Upper lobe of left lung (tissue), 6 donors: Measurements from ENCODE around the gene ARHGEF19. TPM values are rescaled to one million over a fixed set of nuclear protein-coding genes. Genes with fewer than 3 reads are reported as not detected.
"Not testable (repeated sequence)": the region's sequence is repeated elsewhere in the genome, so short reads cannot be mapped to it uniquely, and the experiment has no call there.

ENCODE experiments used
- ATAC-seq, 2 donors: fragments of 200-7000 bp; cut with Tn5 transposase; one replicate each; pipeline ENCODE4 v1.9.1; 2022; ENCODE audit warnings: mild to moderate bottlenecking in 2 of 2, moderate library complexity in 2 of 2; ENCODE audit not compliant: low FRiP score in 2 of 2
- DNase-seq, 2 donors: peaks; one replicate each; pipeline ENCODE4 v3.0.0-alpha.2; 2019 to 2020
- H3K27ac ChIP-seq, 4 donors: fragments of 200-600 bp; sonication (generic); one replicate each; pipeline ENCODE4 v1.5.1; 2016 to 2019
- H3K27me3 ChIP-seq, 4 donors: fragments of 200-600 bp; sonication (generic); one replicate each; pipeline ENCODE4 v1.5.1; 2017 to 2019
- H3K36me3 ChIP-seq, 4 donors: fragments of 200-600 bp; sonication (generic); one replicate each; pipeline ENCODE4 v1.5.1; 2016 to 2019
- H3K4me1 ChIP-seq, 4 donors: fragments of 200-600 bp; sonication (generic); one replicate each; pipeline ENCODE4 v1.5.1; 2018 to 2019
- H3K4me3 ChIP-seq, 4 donors: fragments of 200-600 bp; sonication (generic); one replicate each; pipeline ENCODE4 v1.5.1; 2017 to 2019; ENCODE audit warnings: mild to moderate bottlenecking in 2 of 4, moderate library complexity in 1 of 4
- H3K9me3 ChIP-seq, 4 donors: fragments of 200-600 bp; sonication (generic); one replicate each; pipeline ENCODE4 v1.5.1; 2018 to 2019
- EP300 ChIP-seq, 4 donors: sonication (generic); formaldehyde crosslinking; IDR thresholded peaks; one replicate each; pipeline ENCODE4 v1.5.1; 2017; ENCODE audit warnings: antibody characterized with exemption in 4 of 4, control low read depth in 2 of 4
- POLR2A ChIP-seq, 4 donors: fragments of 450-650 bp; IDR thresholded peaks; one replicate each; pipeline ENCODE4 v1.5.1; 2016 to 2017; ENCODE audit warnings: antibody characterized with exemption in 4 of 4, mild to moderate bottlenecking in 2 of 4
- POLR2AphosphoS5 ChIP-seq, 2 donors: sonication (generic); formaldehyde crosslinking; IDR thresholded peaks; one replicate each; pipeline ENCODE4 v1.5.1; 2017; ENCODE audit warnings: antibody characterized with exemption in 2 of 2
- WGBS, 2 donors: methylation state at CpG; one replicate each; pipeline ENCODE4 v1.1.5; 2017 to 2018; 5-methylcytosine and 5-hydroxymethylcytosine counted together
- total RNA-seq, 6 donors: library from RNA; depleted of rRNA in 4 of 6; stranded (reverse); fragments of >200 nt in 4 of 6; gene quantifications; one replicate each; pipeline versions ENCODE4 v1.1.0 to v1.2.1, GENCODE V29; 2016 to 2021
- TF ChIP-seq, protein P1 (sequence below), 6 experiments: fragments of 450-650 bp in 4 of 6; fragments of 200-600 bp in 2 of 6; sonication (generic) in 2 of 6; IDR thresholded peaks; one replicate each; pipeline ENCODE4 v1.5.1; 2016 to 2019; ENCODE audit warnings: antibody characterized with exemption in 6 of 6
- donor health status: DM: no; HTN: no; CAD: no; lungs with moderate emphysema.
- donor health status: DM: no; HTN: yes; CAD: no; lungs with severe emphysema.

The ARHGEF19 gene
- total RNA-seq, 6 donors from 2014 or later: 3.5 to 70.2 (median 12.6) TPM

DNA sequence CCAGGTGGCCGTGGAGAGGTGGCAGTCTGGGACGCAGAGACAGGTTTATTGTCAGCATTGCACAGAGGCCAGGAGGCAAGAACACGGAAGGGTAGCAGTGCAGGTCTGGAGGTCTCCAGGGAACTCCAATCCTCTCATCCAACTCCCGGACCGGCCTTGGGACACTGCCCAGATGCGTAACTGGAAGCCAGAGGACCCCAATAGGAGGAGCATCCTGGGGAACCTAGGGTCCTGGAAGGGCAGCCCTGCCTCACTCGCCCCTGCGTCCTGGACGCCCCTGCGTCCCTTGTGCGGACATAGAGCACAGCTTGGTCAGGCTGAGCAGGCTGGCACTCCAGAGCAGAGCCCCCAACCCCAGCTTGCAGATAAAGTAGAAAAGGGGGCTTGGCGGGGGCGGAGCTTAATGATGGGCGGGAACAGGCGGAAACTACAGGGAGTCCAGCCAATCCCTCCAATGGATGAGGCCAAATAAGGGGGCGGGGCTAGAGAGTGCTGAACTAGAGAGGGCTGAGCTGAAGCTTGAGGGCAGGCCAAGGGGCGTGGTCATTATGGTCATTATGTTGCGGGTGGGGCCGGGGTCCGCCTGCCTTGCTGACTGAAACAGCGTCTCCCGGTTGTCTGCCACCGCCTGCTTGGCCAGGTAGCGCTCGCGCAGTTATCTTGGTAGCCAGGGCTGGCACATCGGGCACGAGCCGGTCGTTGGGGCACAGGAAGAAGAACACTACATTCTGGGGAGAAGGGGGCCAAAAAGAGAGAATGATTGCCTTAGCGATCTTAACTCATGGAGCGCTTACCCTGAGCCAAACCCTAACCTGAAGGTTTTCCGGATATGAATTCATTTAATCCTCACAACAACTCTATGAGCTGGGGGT lies 3.7 kb upstream of the ARHGEF19 start:
- 18 to 26% methylated on average over 22 to 33 of the region's 33 CpGs for WGBS, 2 donors
- peak; percentile 82 to 87 for ATAC-seq
- TF ChIP-seq POLR2AphosphoS5 (IDR thresholded peaks at IDR 0.05) (peak in 1 of 2 donors; percentile 60), POLR2A (IDR thresholded peaks at IDR 0.05) (peak in 2 of 4 donors; percentile 38 to 66), EP300 (IDR thresholded peaks at IDR 0.05) (no peak)
- peak overlapping the region in 3 of 4 donors; percentile 68 to 85 (median 77) for H3K27ac ChIP-seq
- peak; percentile 76 to 95 for DNase-seq
- H3K9me3 ChIP-seq: no peaks in the 10 kb centered on the region
- H3K4me1 ChIP-seq: peaks cover 17 to 32% (median 21%) of the 10 kb centered on the region in 4 donors
- H3K27me3 ChIP-seq: no peaks in the 10 kb centered on the region
- no peaks in the 10 kb centered on the region for H3K36me3 ChIP-seq
- H3K4me3 ChIP-seq: peak overlapping the region; percentile 48 to 61 (median 60)

DNA sequence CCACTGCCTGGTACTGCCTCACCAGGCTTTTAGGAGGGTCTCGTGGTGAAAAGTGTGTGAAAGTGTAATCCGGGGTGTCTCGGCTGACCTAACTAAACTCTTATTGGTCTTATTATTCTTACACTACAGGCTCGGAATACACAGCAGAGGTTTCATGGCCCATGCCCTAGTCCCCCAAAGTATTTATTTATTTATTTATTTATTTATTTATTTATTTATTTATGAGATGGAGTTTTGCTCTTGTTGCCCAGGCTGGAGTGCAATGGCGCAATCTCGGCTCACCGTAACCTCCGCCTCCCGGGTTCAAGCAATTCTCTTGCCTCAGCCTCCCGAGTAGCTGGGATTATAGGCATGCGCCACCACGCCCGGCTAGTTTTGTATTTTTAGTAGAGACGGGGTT lies 2.8 kb upstream of the ARHGEF19 start:
- not testable (repeated sequence) for H3K9me3 ChIP-seq, H3K36me3 ChIP-seq, H3K4me3 ChIP-seq, H3K27ac ChIP-seq, ATAC-seq, H3K27me3 ChIP-seq, DNase-seq
- WGBS, 2 donors: 97 to 98% methylated on average over 14 of the region's 14 CpGs
- peaks cover 17 to 32% (median 21%) of the 10 kb centered on the region in 4 donors for H3K4me1 ChIP-seq

DNA sequence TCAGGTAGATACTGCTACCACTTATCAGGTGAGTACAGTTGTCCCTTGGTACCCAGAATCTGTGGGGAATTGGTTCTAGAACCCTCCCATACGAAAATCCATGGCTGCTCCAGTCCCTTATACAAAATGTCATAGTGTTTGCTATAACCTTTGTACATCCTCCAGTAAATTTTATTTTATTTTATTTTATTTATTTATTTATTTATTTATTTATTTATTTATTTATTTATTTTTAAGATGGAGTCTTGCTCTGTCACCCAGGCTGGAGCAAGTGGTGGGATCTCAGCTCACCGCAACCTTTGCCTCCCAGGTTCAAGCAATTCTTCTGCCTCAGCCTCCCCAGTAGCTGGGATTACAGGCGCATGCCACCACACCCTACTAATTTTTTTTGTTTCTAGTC lies 1.1 kb upstream of the ARHGEF19 start:
- H3K4me3 ChIP-seq, H3K27me3 ChIP-seq, H3K27ac ChIP-seq, ATAC-seq, H3K36me3 ChIP-seq, DNase-seq, H3K9me3 ChIP-seq: not testable (repeated sequence)
- 89 to 93% methylated on average over 3 of the region's 3 CpGs for WGBS, 2 donors
- H3K4me1 ChIP-seq: peaks cover 17 to 32% (median 24%) of the 10 kb centered on the region in 4 donors

DNA sequence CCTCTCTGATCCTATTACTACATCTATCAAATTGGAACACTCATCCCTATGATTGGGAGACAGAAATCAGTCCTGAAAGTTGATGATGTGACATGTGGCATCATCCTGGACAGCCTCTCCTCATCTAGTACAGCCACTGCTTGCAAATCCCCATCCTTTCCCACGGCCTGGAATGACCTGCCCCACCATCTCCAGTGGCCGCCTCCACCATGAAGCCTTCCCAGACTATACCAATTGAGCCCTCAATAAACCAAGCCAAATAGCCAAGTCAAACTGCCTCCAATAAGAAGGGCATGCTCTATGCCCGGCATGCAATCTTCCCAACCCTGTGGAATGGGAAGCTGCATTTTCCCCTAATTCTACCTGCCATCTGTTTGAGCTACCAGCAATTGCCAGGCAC lies 561 bp upstream of the ARHGEF19 start:
- Histone ChIP-seq H3K4me1 (peaks cover 15 to 31% (median 24%) of the 10 kb centered on the region in 4 donors), H3K27ac (peak overlapping the region in 1 of 4 donors; percentile 71)

DNA sequence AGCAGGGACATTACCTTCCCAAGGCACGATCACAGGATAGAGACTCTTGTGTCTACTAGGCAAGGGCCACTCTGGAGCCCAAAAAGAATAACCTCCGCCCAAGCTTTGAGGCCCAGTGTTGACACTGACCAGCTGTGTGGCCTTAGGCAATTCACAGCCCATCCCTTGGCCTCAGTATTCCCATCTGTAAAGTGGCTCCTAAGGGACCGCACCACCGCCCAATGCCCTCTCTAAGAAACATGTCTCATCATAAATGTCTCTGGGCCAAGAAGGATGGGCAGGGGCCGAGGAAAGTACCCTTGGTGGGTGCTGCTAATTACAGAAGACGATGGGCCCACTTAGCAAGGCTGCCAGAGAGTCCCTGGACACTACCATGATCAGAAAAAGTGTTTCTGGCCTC lies 628 bp downstream of the ARHGEF19 start:
- Histone ChIP-seq H3K4me1 (peaks cover 10 to 34% (median 22%) of the 10 kb centered on the region in 4 donors), H3K27me3 (no peaks in the 10 kb centered on the region), H3K36me3 (no peaks in the 10 kb centered on the region), H3K9me3 (no peaks in the 10 kb centered on the region), H3K4me3 (peak overlapping the region in 3 of 4 donors; percentile 26 to 39 (median 31)), H3K27ac (peak overlapping the region in 3 of 4 donors; percentile 19 to 71 (median 68))
- 62 to 82% methylated on average over 3 to 6 of the region's 6 CpGs for WGBS, 2 donors
- no peak for ATAC-seq
- no peak for DNase-seq
- TF ChIP-seq, protein P1, sequence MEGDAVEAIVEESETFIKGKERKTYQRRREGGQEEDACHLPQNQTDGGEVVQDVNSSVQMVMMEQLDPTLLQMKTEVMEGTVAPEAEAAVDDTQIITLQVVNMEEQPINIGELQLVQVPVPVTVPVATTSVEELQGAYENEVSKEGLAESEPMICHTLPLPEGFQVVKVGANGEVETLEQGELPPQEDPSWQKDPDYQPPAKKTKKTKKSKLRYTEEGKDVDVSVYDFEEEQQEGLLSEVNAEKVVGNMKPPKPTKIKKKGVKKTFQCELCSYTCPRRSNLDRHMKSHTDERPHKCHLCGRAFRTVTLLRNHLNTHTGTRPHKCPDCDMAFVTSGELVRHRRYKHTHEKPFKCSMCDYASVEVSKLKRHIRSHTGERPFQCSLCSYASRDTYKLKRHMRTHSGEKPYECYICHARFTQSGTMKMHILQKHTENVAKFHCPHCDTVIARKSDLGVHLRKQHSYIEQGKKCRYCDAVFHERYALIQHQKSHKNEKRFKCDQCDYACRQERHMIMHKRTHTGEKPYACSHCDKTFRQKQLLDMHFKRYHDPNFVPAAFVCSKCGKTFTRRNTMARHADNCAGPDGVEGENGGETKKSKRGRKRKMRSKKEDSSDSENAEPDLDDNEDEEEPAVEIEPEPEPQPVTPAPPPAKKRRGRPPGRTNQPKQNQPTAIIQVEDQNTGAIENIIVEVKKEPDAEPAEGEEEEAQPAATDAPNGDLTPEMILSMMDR (IDR thresholded peaks at IDR 0.05): no peak
- TF ChIP-seq POLR2A (IDR thresholded peaks at IDR 0.05) (no peak), POLR2AphosphoS5 (IDR thresholded peaks at IDR 0.05) (no peak), EP300 (IDR thresholded peaks at IDR 0.05) (no peak)

More for the DNA sequence above, 561 bp upstream of the ARHGEF19 start:
- TF ChIP-seq EP300 (IDR thresholded peaks at IDR 0.05) (no peak), POLR2A (IDR thresholded peaks at IDR 0.05) (no peak), POLR2AphosphoS5 (IDR thresholded peaks at IDR 0.05) (no peak)
- TF ChIP-seq, protein P1 (IDR thresholded peaks at IDR 0.05): no peak
- no peak overlapping the region for H3K4me3 ChIP-seq
- no peaks in the 10 kb centered on the region for H3K36me3 ChIP-seq
- no peak for ATAC-seq
- WGBS, 2 donors: 54 to 73% methylated on average over 3 of the region's 3 CpGs
- no peak for DNase-seq
- no peaks in the 10 kb centered on the region for H3K9me3 ChIP-seq
- no peaks in the 10 kb centered on the region for H3K27me3 ChIP-seq

DNA sequence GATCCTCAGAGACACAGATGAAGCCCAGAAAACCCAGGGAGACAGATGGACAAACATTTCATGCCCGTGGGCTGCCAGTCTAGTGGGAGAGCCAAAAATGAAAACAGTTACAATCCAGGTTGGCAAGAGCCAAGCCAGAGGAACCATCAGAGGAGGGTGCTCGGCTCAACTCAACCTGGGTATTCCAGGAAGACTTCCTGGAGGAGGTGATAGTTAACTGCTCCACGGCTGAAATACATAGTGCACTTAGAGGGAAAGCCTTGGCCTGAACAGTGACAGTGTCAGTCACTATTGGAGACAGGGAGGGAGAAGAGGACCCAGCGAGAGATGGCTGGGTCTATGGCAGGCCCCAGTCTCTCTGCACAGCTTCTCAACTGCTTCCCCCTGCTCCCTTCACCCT lies 1.9 kb downstream of the ARHGEF19 start:
- WGBS, 2 donors: 70 to 88% methylated on average over 4 of the region's 4 CpGs
- H3K4me1 ChIP-seq: peaks cover 7 to 31% (median 17%) of the 10 kb centered on the region in 4 donors
- no peaks in the 10 kb centered on the region for H3K36me3 ChIP-seq
- H3K27ac ChIP-seq: no peak overlapping the region
- H3K27me3 ChIP-seq: no peaks in the 10 kb centered on the region
- no peak overlapping the region for H3K4me3 ChIP-seq
- TF ChIP-seq POLR2AphosphoS5 (IDR thresholded peaks at IDR 0.05): no peak
- no peak for TF ChIP-seq POLR2A (IDR thresholded peaks at IDR 0.05)
- TF ChIP-seq, protein P1 (IDR thresholded peaks at IDR 0.05): no peak
- TF ChIP-seq EP300 (IDR thresholded peaks at IDR 0.05): no peak
- no peak for ATAC-seq
- DNase-seq: no peak
- H3K9me3 ChIP-seq: no peaks in the 10 kb centered on the region
